Effector CD4-positive, alpha-beta T cell (primary cell): ENCODE measurements around the gene DPT.

Experiments used
- DNase-seq: peaks from one replicate; pipeline ENCODE4 v3.0.0-alpha.2; 2020

The DPT gene

DNA sequence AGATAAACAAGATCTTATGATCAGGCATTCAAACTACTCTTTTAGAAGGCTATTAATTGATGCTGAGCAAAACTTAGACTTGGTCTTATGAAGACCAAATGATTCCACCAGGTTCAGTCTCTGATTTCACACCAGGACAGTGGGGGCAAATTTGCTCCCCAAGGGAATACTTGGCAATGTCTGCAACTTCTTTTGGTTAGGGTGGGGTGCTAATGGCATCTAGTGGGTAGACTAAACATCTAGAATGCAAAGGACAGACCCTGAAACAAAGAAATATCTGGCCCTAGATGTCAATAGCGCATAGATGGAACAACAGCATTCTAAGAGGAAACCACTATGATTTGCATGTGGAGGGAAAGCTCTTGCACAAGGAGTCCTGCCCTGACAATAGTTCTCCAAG is 30.6 kb downstream of the DPT start:
- DNase-seq = no peak

DNA sequence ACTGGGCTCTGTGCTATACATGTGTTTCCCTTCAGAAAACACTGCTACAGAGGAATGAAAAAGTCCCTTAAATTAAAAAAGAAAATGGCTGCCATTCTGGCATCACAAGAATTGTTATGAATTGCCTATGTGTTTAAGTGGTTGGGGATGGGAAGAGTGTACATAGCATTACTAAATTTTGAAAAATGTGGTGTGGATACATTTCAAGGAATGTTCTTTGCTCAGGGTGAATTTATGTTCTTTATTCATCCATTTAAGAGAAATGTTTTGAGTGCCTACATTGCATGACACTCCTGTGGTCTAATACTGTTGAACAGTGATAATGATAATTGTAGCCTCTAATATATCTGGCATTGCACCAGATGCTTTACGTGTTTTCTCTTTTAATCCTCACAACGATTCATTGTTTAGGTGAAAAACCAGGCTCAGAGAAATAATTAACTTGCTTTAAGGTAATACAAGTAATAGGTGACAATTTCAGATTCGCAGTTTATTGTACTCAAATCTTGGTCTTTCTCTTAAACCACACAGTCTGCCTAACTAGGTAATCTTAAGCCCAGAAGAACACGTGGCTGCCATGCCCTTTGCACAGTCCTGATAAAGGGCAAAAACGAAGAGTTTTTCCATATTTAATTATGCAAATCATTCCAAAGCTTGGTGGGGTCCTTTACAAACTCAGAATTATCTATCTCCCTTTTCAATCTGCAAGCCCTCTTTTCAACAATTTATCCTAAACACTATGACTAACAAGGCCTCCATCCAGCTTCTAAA is 31.5 kb downstream of the DPT start:
- no peak for DNase-seq

- no peak for DNase-seq
Measured at GRCh38 chr1:168696125-168696760, 32.8 kb downstream of the DPT start.

DNA sequence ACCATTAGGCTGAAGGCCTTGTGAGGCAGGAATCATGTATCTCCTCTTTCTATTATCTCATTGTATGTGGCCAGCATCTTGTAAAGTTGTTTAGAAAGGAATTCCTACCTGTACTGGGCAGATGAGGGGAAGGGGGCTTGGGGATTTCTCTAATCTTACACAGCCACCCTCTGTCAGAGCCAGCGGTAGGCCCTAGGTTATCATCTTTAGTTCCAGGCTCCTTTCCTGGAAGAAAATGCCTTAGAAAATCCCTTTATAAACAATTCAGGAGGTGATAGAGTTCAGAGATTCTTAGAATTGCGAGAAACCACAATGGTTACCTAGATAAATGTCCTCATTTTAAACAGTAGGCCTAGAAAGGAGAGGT is 35.2 kb downstream of the DPT start:
- no peak for DNase-seq

DNA sequence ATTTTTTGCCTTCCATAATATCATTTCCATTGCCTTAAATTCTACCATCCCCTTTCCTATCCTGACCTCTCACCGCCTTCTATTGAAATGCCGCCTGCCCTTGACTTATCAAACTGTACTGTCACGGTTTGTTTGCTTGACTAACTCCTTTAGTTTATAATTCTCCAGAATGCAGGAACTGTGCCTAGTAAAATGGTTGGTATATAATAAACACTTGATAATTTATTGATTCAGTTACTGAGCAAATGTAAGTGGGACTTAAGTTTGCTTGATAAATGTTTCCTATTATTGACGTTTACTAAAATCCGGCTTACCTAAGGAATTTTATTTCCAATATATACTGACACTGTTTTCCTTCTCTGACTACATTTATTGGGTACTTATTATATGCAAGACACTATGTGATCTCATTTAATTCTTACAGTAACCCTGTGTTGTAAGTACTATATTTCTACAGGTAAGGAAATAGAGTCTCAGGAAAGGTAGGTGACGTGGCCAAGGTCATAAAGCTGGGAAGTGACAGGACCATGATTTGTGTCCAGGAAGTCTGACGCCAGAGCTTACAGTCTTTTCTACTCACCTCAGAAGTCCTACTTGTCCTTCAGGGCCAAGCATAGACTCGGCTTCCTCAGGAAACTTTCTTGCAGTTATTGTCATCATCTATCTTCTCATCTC is 35.7 kb downstream of the DPT start:
- no peak for DNase-seq

- DNase-seq = no peak
Measured at GRCh38 chr1:168692472-168692871, 36.5 kb downstream of the DPT start.

- no peak for DNase-seq
Measured at GRCh38 chr1:168691541-168691940, 37.5 kb downstream of the DPT start.

GRCh38 chr1:168689726-168690602 is 39.0 kb downstream of the DPT start:
- no peak for DNase-seq

DNA sequence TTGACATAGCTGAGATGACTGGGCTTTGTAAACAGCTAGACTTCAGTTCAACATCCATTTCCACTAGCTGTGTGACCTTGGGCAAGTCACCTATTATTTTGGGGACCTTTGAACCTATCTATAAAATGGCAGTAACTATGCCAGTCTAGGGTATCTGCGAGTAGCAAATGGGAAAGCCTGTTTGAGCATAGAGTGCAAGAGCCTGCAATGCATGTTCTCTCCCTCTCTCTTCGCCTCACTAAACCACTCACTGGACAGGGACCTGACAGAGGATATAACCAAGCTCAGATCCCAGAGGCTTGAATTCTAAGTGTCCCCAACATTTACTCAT is 39.7 kb downstream of the DPT start:
- no peak for DNase-seq

DNA sequence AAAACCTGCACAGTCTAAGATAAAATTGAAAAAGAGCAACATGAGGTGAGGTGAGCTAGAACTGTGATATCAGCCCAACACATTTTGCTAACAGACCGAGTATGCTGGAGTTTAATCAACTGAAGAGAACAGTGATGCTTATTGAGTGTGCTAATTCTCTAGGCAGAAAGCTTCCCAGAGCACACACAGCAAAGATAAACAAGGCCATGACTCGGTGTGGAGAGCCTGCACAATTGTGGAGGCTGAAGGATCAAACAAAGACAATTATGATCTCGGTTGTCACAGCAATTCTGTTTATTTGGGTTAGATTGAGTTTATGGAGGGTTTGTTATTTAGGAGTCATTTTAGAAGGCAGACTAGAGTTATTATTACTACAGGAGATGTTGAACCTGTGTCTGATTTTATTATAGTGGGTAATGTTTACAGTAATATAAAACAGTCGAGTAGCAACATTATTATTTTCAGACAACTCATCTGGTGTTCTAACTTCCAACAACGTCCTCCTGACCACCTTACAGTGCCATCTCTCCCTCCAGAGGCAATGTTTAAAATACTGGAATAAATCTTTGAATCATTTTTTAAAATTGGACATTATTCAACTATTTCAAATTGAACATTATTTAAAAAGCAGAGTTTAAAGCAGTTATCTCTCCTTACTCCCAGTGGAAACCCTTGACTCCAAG is 40.2 kb downstream of the DPT start:
- DNase-seq = no peak

DNA sequence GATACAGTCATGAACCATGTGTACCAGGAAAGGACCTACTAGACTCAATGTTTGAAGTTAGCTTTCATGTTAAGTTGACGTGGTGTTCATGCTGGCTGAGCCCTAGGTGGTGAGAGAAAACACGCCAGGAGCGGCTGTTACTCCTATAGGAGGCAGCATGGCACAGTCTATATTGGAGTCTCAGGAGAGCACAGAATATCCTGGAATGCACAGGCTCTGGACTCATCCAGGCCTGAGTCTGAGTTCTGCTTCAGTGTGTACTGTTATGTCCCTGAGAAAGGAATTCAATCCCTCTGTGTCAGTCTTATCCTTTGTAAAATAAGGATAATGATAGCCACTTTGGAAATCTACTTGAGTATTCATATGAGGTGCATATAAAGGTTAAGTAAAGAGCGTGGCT is 41.2 kb downstream of the DPT start:
- no peak for DNase-seq

- no peak for DNase-seq
Measured at GRCh38 chr1:168686666-168687065, 42.3 kb downstream of the DPT start.

DNA sequence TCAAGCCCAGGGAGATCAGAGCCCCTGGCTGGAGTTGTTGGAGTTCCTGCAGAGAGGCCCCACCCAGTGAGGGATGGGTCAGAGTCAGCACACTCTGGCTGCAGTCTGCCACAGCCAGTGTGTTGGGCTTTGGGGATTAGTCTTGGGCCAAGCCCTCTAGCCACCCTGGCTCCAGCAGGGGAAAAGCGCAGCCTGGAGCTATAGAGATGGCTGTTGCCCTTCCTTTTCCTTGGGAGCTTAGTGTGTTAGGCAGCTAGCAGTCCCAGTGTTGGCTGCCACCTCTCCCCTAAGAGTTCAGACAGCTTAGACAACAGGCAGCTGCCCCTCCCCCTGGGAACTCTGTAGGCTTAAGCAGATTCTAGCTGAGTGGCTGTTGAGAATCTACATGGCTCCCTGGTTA is 45.1 kb downstream of the DPT start:
- DNase-seq = no peak

DNA sequence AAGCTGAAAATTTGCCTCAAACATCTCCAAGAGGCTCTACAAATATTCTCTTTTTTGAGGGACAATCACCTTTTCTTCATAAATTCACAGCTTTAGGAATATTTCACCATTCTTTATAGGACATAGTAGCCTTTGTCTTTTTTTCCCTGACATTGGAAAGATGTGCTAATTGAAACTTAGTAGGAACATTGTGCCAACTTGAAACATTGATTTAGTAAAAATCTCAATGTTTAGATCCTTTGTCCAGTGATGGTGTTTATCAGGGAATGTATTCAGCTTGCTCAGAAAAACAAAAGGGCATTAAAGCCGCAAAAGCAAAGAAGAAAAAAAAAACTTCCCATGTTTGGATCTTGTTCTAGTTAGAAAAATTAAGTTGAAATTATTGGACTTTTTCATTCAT is 52.1 kb downstream of the DPT start:
- no peak for DNase-seq

GRCh38 chr1:168676029-168676812 is 52.8 kb downstream of the DPT start:
- no peak for DNase-seq

DNA sequence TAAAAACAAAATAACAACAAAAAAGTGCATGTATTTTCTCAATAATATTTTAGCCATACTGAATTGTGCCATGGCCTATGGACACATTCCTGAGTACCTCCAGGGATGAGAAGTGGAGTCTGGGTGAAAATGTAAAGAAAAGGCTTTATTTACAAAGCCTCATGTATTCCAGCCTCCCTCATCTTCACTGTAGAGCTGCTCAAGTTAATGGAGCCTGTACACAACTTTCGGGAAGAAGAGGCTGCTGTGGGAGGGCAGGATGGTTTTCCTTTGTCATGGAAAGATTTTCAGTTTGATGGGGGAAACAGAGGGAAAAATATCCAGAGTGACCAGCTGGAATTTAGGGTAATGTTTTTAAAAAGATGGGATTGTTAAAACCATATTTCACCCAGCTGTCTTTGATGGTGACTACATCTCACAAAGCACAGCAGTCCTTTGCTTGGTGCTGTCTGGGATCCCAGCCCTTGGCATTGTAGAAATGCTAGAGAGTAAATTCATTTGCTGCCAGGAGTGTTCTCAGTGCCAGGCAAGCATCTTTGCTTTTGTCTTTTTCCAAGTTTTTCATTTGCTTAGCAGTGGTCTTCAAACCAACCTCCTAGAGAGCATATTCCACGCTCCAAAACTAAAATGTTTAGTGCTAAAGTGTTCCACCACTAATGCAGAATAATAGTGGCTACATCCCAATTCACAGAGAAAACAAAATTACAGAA is 54.9 kb downstream of the DPT start:
- no peak for DNase-seq

GRCh38 chr1:168672278-168672677 is 56.7 kb downstream of the DPT start:
- DNase-seq = no peak

DNA sequence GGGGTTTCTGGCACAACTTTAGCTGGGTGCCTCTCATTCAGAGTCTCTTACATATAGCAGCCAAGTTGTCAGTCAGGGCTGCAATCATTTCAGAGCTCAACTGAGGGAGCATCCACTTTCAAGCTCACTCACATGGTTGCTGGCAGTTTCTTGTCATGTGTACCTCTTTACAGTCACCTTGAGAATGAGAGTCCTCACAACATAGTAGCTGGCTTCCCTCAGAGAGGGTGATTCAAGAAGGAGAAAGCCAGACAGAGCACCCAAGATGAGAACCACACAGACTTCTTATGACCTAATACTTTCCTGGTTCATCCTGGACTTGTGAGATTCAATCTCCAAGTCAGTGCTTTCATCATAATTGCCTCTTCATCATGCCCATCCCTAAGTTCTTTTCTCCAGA is 57.2 kb downstream of the DPT start:
- no peak for DNase-seq

- no peak for DNase-seq
Measured at GRCh38 chr1:168665975-168666374, 63.0 kb downstream of the DPT start.

DNA sequence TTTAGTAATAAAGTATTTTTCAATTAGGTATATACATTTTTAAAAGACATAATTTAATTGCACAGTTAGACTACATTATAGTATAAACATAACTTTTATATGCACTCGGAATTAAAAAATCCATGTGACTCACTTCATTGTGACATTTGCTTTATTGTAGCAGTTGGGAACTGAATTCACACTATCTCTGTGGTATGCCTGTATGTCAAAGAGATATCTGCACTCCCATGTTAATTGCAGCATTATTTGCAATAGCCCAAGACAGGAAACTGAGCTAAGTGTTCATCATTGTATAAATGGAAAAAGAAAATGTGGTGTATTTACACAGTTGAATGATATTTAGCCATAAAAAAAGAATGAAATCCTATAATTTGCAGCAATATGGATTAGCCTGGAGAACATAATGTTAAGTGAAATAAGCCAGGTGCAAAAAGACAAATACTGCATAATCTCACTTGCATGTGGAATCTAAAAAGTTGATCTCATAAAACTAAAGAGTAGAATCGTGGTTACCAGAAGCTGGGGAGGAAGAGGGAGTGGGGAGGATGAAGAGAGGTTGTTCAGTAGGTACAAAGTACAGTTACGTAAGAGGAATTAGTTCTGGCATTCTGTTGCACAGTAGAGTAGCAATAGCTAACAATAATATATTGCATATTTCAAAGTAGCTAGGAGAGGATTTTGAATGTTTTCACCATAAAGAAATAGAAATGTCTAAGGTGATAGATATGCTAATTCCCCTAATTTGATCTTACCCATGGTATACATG is 64.8 kb downstream of the DPT start:
- no peak for DNase-seq
